Measurements from ENCODE around the gene BBOX1.
"Not testable (repeated sequence)": the region's sequence is repeated elsewhere in the genome, so short reads cannot be mapped to it uniquely, and the experiment has no call there.

Gene BBOX1

DNA sequence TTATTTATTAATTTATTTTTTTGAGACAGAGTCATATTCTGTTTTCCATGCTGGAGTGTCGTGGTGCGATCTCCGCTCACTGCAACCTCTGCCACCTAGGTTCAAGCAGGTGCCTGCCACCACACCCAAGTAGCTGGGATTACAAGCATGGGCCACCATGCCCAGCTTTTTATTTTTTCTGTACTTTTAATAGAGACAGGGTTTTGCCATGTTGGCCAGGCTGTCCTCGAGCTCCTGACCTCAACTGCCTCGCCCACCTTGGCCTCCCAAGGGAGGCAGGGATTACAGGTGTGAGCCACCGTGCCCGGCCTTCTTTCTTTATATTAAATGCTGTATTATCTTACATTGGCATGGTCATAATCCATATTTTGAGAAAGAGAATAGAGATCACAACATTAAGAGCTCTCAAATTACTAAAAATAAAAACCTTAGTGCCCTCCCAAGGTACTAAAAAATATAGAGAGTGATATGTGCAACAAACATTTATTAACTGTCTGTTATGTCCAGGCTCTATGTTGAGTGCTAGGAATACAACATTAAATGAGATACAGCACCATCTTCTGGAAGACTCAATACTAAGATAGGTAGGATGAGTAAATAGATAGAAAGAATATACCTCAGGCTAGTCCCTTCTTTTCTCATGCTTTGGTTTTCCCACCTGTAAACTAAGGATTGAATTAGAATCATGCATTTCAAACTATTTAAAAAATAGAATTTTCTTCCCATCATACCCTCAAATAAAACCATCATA, 84.1 kb downstream of the BBOX1 start:
- DNase-seq (ENCODE audit: low read depth), result no peak

DNA sequence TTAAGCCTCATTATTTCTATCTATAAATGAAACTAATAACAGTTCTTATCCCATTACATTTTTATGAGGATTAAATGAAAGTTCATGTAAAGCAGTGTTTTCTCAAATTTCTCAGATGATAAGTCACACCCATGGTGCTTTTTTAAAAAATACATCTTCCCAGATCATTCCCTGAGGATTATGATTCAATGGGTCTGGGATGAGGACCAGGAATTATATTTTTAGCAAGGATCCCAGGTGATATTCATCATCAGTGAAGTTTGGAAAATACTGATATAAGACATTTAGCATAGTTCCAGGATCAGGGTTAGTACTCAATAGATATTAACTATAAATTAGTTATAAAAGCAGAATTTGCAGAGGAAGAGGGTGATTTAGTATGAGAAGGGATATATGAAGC, 89.1 kb downstream of the BBOX1 start:
- DNase-seq (ENCODE audit: low read depth), result no peak

DNA sequence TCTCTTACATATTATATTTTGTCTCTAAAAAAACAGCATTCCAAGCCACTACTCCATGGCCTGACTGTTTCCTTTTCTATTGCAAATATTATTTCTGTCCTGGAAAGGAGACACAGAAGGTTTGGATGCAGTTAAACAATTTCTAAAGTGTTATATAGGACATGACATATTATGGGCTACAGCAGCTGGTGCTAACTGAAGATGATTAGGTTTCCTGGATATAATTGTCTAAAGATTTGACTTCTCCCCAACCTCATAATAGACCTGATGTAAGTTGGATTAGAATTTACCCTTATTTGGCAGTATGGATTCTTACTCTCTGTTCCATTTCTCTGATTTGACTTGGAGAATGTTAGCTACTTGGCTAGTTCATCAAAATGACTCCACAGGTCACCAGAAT, 90.2 kb downstream of the BBOX1 start:
- no peak for DNase-seq (ENCODE audit: low read depth)

DNA sequence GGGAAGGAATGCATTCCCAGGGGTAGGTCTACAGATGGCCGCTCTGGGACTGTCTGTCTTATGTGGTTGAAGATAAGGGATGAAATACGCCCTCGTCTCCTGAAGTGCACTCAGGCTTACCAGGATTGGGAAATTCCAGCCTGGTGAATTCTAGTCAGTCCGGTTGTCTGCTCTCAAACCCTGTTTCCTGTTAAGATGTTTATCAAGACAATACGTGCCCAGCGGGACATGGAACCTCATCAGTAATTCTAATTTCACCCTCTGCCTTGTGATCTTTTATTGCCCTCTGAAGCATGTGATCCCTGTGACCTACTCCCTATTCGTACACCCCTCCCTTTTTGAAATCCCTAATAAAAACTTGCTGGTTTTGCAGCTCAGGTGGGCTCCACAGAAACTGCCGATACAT, 95.3 kb downstream of the BBOX1 start:
- DNase-seq (ENCODE audit: low read depth), result not testable (repeated sequence)

DNA sequence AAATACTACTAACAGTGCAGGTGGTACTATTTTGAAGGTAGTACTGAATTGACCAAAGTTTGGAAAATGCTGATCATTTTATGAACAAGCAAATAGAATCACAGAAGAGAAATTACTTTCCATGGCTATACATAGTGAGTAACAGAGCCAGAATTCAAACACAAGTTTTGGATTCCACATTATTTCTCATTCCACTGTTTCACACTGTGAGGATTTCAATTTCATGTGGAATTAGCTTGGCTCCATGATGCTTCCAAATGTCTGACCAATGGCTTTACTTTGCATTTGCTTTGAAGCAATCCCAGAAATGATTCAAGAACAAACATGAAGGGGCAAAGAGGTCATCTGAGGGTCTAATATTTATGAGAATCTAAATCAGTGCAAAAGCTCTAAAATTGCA, 98.1 kb downstream of the BBOX1 start:
- no peak for DNase-seq (ENCODE audit: low read depth)

DNA sequence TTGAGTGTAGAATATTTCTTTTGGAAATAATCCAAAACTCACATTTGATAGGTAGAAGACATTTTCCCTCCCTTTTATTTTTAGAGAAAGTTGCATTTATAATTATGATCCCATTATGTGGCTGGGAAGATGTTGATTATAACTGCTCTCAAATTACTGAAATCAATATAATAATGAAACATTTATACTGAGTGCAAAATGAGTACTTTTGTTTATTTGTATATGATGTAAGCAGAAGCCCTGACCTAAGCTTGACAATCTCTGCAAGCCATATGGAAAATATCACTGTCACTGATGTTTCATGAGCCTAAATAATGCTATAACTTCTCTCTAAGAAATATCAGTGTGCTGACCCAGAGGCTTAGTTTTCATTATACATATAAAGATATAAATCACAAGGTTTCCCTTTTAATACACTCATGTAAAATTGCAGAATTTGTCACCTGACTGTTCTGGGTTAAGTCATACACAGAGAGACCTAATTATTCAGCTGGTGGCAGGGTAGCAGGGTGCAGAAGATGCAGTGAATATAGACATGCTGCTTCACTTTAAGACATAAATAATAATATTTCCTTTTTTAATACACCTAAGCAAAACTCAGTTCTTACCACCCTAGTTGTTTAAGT, 99.2 kb downstream of the BBOX1 start:
- DNase-seq (ENCODE audit: low read depth), result no peak

DNA sequence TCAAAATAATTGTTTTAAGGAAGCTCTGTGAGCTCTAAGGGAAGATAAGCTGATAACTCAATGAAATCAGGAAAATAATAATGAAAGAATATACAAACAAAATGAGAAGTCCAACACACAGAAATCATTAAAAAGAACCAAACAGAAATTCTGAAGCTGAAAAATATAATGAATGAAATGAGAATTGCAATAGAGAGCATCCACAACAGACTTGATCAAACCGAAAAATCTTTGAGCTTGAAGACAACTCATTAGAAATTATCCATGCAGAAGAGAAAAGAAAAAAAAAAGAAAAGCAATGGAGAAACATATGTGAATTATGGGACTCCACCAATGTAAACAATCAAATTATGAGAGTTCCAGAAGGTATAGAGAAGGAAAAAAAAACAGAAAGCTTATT, 101.0 kb downstream of the BBOX1 start:
- DNase-seq (ENCODE audit: low read depth), result no peak

DNA sequence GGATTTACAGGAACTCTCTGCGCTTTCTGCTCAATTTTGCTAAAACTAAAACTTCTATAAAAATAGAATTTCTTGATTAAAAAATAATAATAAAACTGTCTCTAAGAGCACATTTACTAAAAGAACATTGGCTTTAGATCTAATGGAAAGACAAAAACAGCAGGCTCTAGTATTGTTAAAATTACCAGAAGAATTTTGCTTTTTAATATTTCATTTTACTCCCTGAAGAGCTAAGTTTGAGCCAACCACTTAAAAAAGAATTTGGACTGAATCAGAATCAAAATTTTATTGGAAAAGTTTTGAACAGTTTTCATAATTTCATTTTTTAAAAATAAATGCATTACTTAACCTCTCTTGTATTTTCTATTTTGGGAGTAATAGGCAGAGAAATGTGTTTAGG, 107.3 kb downstream of the BBOX1 start:
- DNase-seq (ENCODE audit: low read depth), result no peak

DNA sequence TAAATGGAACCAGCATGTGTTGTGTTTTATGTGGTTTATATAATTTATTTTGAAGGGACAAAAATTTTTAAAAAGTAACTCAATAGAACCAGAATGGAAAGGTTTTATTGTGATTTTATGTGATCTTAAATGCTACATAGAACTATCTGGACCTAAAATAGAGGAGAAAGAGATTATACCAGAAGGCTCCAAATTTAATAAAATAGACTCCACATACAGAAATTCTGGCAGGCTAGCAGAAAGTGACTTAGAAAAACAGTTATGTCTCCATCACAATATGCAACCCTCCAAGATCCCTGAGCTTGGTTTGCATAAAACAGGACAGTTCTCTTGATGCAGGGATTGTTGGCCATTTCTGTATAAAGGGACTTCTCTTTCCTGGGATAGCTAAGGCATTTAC, 107.9 kb downstream of the BBOX1 start:
- DNase-seq (ENCODE audit: low read depth), result no peak

DNA sequence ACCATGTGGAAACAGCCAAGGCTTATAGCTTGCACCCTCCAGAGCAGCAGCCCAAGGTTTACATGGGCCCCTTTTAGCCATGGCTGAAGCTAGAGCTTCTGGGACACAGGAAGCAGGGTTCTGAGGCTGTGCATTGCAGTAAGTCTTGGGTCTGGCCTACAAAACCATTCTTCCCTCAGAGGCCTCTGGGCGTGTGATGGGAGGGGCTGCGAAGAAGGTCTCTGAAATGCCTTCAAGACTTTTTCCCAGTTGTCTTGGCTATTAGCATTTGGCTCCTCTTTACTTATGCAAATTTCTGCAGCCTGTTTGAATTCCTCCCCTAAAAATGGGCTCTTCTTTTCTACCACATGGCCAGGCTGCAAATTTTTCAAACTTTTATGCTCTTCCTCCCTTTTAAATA, 109.5 kb downstream of the BBOX1 start:
- DNase-seq (ENCODE audit: low read depth), result no peak

DNA sequence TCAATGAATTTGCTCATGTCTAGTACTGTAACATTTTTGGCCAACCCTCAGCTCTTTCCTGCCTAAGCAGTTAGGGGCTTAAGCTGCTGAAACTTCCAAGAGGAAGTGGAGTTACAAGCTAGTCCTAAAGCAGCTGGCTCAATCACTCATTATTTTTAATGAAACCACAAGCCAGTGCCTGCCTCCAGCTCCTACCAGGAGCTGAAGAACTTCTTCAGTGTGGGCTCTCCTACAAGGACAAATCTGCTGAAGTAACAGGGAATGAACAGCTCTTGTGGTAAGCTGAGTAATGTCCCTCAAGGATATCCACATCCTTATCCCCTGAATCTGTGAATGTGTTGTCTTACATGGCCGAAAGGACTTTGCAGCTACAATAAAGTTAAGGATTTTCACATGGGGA, 112.5 kb downstream of the BBOX1 start:
- DNase-seq (ENCODE audit: low read depth), result no peak

DNA sequence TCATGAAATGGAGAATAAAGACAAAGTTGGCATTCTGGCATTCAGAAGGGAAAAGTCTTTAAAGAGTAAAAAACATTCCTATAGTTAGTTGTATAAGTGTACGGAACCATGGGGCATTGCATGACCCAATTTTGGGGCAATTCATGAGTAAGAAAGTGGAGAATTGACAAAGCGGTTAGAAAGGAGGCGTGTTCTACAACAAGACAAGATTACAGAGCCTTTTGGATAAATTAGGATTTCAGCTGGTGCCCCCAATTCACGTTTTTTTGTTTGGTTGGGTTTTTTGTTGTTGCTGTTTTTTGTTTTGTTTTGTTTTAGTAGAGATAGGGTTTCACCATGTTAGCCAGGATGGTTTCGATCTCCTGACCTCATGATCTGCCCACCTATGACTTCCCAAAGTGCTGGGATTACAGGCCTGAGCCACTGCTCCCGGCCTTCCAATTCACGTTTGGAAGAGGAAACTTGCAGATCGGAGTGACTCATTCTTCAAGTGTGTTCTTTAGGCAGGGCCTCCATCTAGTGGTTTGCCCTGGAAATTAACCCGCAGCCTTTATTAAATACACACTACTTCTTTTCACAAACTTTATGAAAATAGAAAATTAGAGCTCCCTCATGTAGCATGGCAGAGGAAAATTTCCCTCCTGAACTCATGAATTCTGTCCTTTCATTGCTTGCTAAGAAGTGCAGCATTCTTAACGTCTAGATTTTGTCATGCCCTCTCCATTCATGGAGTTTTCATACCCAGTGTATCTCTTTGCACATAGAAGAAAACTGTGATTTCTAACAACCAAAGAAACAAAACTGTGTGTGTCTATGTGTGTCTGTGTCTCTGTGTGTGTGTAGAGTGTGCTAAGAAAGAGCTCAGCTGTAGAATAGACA, 118.1 kb downstream of the BBOX1 start:
- no peak for DNase-seq (ENCODE audit: low read depth)

DNA sequence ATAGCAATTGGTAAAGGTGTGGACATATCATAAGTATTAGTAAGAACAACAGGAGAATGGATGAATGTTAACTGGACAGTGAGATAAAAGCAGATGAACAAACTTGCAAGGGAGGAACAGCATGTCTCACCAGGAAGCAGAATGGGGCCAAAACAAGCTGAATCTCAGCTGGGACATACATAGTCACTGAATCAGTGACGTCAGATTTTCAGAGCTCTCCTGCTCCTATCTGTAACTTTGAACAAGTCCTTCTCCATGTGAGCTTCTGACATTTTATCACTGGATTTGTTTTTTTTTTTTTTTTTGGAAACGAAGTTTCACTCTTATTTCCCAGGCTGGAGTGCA, 118.7 kb downstream of the BBOX1 start:
- no peak for DNase-seq (ENCODE audit: low read depth)

DNA sequence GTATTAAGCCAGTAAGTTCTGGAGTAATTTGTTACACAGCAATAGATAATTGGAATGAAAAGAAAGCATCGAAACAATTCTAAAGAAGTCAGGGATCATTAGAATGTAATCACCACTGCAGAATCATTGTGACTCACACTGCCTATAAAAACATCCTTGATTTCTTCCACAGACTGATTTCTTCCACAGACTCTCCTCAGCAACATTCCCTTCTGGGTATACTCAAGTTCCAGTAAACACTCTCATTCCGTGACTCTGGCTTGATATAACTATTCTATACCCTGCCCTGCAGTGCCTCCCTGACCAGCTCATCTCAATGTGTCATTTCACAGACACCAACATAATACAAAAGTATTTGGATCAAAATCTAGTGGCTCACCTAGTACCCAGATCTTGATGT, 120.5 kb downstream of the BBOX1 start:
- no peak for DNase-seq (ENCODE audit: low read depth)

DNA sequence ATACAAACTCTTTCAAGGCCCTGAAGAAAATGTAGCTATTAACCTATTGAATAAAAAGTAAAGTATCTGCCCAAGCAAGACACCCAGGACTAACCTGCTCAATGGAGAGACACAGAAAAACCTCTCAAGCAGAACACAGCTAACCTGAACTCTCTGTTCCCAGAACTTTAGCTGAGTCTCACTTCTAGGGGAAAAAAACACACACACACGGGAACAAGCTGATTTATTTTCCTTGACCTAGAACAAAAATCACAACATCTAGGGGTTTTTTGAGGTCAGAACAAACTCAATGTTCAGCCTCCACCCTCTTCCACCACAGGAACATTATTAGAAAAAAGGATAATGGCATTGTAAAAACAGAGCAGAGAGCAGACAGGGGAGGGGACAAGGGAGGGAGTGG, 121.6 kb downstream of the BBOX1 start:
- no peak for DNase-seq (ENCODE audit: low read depth)

DNA sequence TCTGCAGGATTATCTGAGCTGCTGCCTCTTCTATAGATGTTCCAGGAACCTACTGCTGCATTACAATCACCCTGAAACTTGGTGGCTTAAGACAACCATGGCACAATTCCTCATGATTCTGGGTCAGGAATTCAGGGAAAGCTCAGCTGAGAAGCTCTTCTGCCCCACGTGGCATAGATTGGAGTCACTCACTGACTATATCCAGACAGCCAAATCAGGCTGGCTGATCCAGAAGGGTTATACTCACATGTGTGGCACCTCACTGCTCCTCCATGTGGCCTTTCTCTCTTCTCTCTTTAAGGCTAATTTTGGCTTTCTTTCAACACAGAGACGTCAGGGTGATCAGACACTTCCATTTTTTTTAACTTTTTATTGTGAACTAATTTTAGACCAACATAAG, 125.5 kb downstream of the BBOX1 start:
- DNase-seq (ENCODE audit: low read depth), result no peak

DNA sequence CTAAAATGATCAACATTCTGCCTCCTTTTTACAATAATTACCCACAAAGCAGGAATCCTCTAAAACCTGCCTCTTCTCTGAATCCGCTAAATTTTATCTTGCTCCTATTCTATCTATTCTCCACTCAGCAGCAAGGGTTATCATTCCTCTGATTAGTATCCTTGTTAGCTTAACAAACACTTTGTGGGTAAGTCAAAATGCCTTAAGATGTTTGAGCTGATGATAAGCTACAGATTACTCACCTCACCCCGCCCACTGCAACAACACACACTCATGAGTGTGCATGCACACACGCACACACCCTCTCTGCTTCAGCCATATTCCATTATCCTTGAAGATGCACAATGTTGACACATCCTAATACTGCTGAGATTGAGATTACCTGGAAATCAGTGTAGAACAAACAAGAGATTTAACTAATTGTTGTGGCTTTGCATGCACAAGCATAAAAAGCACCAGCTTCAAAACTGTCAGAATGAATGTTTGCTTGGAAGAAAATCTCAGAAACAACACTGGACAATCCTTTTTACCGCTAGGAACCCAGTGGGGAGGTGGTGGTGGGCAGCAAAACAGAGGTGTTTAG, 130.9 kb downstream of the BBOX1 start:
- DNase-seq (ENCODE audit: low read depth), result no peak

DNA sequence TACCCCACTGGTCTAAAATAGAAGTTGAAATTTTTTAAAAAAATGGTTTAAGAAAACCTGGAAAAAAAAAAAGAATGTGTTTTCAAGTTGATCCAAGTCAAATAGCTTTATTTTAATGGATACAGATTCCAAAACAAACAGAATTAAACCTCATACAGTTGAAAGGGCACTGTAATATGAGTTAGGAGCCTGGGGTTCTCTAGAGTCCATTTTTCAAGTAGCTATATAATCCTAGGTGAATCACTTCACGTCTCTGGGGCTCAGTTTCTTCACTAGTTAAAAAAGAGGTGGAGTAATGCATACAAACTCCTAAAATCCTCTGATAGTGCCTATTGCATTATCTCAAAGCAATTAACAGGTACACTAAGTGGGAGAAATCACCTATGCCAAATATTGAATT, 132.9 kb downstream of the BBOX1 start:
- no peak for DNase-seq (ENCODE audit: low read depth)

DNA sequence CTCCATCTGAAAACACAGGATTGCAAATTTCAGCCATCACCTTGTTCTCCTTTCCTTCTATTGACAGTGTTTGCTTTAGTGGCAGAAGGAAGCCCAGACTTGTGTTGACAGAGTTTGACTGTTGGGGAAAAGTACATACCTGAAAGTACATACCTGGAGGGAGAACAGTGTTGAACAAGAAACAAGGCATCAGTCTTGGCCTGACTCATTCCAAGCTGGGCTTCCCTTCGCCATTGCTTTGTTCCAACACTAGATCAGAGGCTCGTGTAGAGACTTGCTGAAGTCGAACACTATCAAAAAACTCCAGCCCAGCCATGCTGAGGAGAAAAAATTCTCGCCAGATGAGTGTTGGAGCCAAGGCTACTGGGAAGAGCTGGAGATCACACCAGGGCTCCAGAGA, 133.4 kb downstream of the BBOX1 start:
- DNase-seq (ENCODE audit: low read depth), result no peak

DNA sequence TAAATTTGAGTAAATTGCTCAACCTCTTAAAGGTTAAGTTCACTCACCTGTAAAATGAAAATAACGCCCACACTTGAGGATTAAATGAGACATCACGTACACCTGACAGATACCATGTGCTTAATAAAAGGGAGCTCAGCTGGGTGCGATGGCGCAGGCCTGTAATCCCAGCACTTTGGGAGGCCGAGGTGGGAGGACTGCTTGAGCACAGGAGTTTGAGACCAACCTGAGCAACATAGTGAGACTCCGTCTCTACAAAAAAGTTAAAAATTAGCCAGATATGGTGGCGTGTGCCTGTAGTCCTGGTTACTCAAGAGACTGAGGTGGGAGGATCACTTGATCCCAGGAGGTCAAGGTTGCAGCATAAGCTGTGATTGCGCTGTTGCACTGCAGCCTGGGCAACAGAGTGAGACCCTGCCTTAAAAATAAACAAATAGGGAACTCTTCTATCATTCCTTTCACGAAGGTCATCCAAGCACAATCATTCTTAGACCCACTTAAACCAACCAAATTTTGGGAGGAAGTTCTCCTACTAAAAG, 134.1 kb downstream of the BBOX1 start:
- DNase-seq (ENCODE audit: low read depth), result no peak

DNA sequence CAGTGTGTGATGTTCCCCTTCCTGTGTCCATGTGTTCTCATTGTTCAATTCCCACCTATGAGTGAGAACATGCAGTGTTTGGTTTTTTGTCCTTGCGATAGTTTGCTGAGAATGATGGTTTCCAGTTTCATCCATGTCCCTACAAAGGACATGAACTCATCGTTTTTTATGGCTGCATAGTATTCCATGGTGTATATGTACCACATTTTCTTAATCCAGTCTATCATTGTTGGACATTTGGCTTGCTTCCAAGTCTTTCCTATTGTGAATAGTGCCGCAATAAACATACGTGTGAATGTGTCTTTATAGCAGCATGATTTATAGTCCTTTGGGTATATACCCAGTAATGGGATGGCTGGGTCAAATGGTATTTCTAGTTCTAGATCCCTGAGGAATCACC, 134.9 kb downstream of the BBOX1 start:
- not testable (repeated sequence) for DNase-seq (ENCODE audit: low read depth)

Measured in activated T-cell treated with anti-CD3 and anti-CD28 coated beads for 48 hours (primary cell).